ENCODE measurements around the gene ABCD1. TPM values are rescaled to one million over a fixed set of nuclear protein-coding genes. Genes with fewer than 3 reads are reported as not detected.

Gene ABCD1
- total and polyA plus RNA-seq, 9 donors, result 1.4 to 11.1 (median 8.3) TPM

DNA sequence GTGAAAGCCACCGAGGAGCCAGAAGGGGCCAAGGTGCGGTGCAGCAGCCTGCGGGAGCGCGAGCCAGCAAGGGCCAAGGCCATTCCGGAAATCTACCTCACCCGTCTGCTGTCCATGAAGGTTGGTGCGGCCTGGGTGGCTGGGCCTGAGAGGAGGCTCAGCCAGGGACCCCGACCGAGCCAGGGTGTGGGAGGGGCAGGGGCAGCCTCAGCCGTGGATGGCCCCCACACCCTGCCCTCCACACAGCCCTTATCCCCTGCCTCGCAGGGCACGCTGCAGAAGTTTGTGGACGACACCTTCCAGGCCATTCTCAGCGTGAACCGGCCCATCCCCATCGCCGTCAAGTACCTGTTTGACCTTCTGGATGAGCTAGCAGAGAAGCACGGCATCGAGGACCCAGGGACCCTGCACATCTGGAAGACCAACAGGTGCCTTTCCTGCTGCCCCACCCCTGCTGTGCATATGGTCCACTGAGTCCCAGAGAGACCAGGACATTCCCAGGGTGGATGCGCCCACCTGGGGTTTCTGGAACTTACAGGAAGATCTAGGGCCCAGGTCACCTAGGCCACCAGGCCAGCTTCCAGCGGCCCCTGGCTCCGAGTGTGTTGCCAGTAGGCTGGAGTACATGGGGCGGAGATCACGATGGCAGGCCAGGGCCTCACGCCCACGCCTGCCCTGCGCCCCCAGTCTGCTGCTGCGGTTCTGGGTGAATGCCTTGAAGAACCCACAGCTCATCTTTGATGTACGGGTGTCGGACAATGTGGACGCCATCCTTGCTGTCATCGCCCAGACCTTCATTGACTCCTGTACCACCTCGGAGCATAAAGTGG, 52.8 kb downstream of the ABCD1 start:
- H3K27me3 ChIP-seq, result no peaks in the 10 kb centered on the region
- no peaks in the 10 kb centered on the region for H3K9me3 ChIP-seq
- WGBS, 3 donors, result 82 to 91% (median 84%) methylated on average over 34 of the region's 34 CpGs
- intact Hi-C loops (cut with DNase I), result no loop called here
- no peaks in the 10 kb centered on the region for H3K4me1 ChIP-seq (ENCODE audit: insufficient read depth)
- no peaks in the 10 kb centered on the region for H3K36me3 ChIP-seq
- no peak overlapping the region for H3K27ac ChIP-seq
- peak in 2 of 5 donors; percentile 11 to 12 for DNase-seq
- TF ChIP-seq, protein P1, sequence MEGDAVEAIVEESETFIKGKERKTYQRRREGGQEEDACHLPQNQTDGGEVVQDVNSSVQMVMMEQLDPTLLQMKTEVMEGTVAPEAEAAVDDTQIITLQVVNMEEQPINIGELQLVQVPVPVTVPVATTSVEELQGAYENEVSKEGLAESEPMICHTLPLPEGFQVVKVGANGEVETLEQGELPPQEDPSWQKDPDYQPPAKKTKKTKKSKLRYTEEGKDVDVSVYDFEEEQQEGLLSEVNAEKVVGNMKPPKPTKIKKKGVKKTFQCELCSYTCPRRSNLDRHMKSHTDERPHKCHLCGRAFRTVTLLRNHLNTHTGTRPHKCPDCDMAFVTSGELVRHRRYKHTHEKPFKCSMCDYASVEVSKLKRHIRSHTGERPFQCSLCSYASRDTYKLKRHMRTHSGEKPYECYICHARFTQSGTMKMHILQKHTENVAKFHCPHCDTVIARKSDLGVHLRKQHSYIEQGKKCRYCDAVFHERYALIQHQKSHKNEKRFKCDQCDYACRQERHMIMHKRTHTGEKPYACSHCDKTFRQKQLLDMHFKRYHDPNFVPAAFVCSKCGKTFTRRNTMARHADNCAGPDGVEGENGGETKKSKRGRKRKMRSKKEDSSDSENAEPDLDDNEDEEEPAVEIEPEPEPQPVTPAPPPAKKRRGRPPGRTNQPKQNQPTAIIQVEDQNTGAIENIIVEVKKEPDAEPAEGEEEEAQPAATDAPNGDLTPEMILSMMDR (IDR thresholded peaks at IDR 0.05), result no peak
- no peak for TF ChIP-seq POLR2A (IDR thresholded peaks at IDR 0.05)
- no peak for TF ChIP-seq EP300 (IDR thresholded peaks at IDR 0.05)
- H3K4me3 ChIP-seq, result no peak overlapping the region

DNA sequence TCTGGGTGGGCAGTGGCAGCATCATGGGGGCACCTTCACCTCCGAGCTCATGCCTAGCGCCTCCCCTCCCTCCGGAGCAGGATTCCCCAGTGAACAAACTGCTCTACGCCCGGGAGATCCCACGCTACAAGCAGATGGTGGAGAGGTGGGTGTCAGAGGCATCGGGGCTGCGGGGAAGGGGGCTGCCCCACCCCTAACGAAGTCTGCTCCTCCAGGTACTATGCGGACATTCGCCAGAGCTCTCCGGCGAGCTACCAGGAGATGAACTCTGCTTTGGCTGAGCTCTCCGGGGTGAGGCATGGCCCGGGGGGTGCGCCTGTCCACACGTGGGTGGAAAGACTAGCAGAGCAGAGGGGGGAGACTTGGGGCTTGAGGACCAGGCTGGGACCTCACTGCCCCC, 53.5 kb downstream of the ABCD1 start:
- Histone ChIP-seq H3K27me3 (no peaks in the 10 kb centered on the region), H3K9me3 (no peaks in the 10 kb centered on the region), H3K36me3 (no peaks in the 10 kb centered on the region), H3K4me1 (ENCODE audit: insufficient read depth) (no peaks in the 10 kb centered on the region), H3K27ac (no peak overlapping the region), H3K4me3 (no peak overlapping the region)
- intact Hi-C loops (cut with DNase I), result no loop called here
- 50 to 73% (median 56%) methylated on average over 16 to 17 of the region's 17 CpGs for WGBS, 3 donors
- TF ChIP-seq POLR2A (IDR thresholded peaks at IDR 0.05), result no peak
- TF ChIP-seq, protein P1 (IDR thresholded peaks at IDR 0.05), result no peak
- no peak for TF ChIP-seq EP300 (IDR thresholded peaks at IDR 0.05)
- DNase-seq, result peak in 1 of 5 donors; percentile 19

DNA sequence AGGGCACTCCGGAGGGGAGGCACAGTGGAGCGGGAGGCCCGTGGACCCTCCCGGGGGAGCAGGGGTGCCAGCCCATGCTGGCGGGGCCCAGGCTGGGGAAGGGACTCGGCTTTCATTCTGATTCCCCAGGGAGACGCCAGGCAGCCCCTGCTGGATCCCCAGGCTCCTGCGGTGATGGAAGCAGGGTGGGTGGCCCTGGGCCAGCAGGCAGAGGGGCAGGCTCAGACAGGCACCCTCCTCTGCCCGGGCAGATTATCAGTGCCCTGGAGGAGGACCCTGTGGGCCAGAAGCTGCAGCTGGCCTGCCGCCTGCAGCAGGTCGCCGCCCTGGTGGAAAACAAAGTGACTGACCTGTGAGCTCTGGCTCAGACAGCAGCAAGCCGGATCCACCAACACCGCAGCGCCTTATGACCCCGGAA, 54.0 kb downstream of the ABCD1 start:
- Histone ChIP-seq H3K4me3 (no peak overlapping the region), H3K27ac (no peak overlapping the region), H3K4me1 (ENCODE audit: insufficient read depth) (no peaks in the 10 kb centered on the region), H3K27me3 (no peaks in the 10 kb centered on the region), H3K36me3 (no peaks in the 10 kb centered on the region), H3K9me3 (no peaks in the 10 kb centered on the region)
- TF ChIP-seq, protein P1 (IDR thresholded peaks at IDR 0.05), result no peak
- TF ChIP-seq POLR2A (IDR thresholded peaks at IDR 0.05) (no peak), EP300 (IDR thresholded peaks at IDR 0.05) (no peak)
- 67 to 73% (median 71%) methylated on average over 15 to 16 of the region's 16 CpGs for WGBS, 3 donors
- intact Hi-C loops (cut with DNase I), result no loop called here
- DNase-seq, result no peak

DNA sequence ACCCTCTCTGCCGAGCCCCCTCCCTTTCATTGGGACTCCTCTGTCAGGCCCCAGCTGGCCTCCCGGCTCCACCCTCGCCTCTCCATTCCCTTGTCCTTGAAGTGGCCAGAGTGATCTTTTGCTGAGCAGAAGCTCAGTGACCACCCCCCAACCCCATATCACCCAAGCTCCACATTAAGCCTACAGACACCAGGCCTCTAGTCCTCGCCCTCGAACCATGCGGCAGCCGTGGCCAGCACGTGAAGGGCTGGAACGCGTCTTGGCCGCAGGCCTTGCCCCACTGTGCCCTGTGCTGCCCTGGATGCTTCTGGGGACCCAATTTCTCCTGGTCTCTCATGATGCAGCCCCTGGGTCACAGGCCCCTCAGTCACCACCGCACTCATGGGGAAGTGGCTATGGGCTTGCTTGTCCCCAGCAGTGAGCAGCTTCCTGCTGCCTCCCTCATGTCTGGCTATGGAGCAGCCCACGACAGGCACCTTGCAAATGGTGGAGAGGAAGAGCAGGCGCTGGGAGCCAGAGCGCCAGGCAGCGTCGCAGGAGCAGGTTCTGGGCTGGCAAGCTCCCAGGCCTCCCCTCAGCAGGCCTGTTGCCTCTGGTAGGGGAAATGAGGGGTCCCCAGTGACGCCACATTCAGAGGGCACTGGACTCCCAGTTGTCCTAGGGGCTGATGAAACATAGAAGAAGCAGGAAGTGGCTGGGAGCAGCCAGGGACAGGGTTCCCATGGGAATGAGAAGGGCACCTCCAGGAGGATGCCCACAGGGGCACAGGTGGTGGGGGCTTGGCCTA, 55.4 kb downstream of the ABCD1 start:
- DNase-seq, result no peak
- Histone ChIP-seq H3K4me1 (ENCODE audit: insufficient read depth) (no peaks in the 10 kb centered on the region), H3K9me3 (no peaks in the 10 kb centered on the region), H3K27ac (no peak overlapping the region), H3K4me3 (no peak overlapping the region), H3K27me3 (no peaks in the 10 kb centered on the region), H3K36me3 (no peaks in the 10 kb centered on the region)
- no peak for TF ChIP-seq EP300 (IDR thresholded peaks at IDR 0.05)
- no peak for TF ChIP-seq POLR2A (IDR thresholded peaks at IDR 0.05)
- TF ChIP-seq, protein P1 (IDR thresholded peaks at IDR 0.05), result no peak
- intact Hi-C loops (cut with DNase I), result no loop called here
- WGBS, 3 donors, result 73 to 79% (median 77%) methylated on average over 18 of the region's 18 CpGs

Data from ovary (tissue), 9 donors.